ENCODE data around the gene TMEM106A.
"Not testable (repeated sequence)": the region's sequence is repeated elsewhere in the genome, so short reads cannot be mapped to it uniquely, and the experiment has no call there.

The TMEM106A gene, protein sequence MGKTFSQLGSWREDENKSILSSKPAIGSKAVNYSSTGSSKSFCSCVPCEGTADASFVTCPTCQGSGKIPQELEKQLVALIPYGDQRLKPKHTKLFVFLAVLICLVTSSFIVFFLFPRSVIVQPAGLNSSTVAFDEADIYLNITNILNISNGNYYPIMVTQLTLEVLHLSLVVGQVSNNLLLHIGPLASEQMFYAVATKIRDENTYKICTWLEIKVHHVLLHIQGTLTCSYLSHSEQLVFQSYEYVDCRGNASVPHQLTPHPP

DNA sequence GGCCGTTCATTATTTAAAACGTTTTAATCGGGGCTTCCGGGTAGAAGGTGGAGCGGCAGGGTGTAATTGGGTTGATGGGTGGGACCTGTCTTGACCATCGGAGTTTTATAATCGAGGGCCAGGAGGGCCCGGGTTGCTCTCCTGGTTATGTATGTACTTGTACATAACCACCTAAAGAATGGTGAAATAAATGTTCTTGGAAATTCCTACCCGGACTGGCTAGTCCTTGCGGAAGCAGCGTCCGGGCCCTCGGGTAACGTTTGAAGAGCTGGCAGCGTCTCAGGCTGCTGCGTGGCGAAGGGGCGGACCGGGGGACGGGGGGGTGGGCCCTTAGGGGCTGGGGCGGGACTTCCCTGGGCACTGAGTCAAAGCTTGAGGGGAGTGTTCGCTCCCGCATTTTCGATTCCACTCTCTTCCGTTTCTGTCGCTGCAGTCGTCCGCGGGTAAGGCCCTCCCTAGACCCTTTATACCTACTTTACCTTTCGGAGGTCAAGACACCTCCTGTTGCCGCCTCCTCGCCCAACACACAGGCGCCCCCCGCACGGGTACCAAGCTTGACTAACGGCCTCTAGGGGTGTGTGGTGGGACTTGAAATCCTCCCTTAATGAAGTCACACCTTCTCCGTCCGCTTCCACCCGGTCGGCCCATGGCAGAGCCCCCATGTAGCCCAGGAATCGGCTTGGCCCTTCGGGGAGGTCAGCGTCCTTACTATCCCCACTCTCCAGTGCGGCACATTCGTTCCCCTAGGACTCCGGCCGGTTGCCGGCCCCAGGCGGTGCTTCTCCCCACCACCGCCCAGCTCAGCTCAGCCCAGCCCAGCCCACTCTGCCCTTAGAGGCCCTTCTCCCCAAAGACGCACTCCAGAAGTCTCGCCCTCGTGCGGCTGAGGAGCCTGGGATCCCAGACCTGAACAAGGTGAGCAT lies at the start of gene TMEM106A:
TMEM106A (plus strand) TSS at position 396 of the 923 bp plus-strand sequence. CDS start 1,167 bp downstream, outside the sequence.
- Histone ChIP-seq H3K4me3 (ENCODE audit: low read length) (peak within 1 kb of the TSS; percentile 51), H3K36me3 (ENCODE audit: control insufficient read depth, insufficient read depth, low read length) (peaks cover 20% of the 10 kb centered on the region), H3K4me1 (ENCODE audit: control insufficient read depth, insufficient read depth, low read length) (peaks cover 23% of the 10 kb centered on the region), H3K9ac (ENCODE audit: low read length) (peak within 1 kb of the TSS; percentile 84), H3K9me3 (ENCODE audit: control insufficient read depth, low read length) (no peaks in the 10 kb centered on the region), H3K27me3 (ENCODE audit: control insufficient read depth, insufficient read depth, low read length) (no peaks in the 10 kb centered on the region)

DNA sequence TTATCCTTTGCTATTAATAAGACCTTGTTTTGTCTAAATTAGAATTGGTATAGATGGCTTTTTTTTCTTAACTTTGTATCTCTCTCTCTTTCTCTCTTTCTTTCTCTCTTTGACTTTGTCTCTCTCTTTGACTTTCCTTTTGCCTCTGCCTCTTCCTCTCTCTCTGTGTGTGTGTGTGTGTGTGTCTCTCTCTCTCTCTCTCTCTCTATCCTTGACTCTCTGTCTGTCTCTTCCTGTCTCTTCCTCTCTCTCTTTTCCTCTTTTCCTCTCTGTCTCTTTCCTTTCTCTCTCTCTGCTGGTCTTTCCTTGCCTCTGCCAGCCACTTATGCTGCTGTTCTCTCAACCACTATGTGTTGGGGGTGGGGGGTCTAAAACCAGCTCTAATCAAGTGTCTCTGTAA lies 45.7 kb upstream of the TMEM106A start:
- not testable (repeated sequence) for H3K27me3 ChIP-seq (ENCODE audit: control insufficient read depth, insufficient read depth, low read length)
- peaks cover 20% of the 10 kb centered on the region for H3K4me1 ChIP-seq (ENCODE audit: control insufficient read depth, insufficient read depth, low read length)

DNA sequence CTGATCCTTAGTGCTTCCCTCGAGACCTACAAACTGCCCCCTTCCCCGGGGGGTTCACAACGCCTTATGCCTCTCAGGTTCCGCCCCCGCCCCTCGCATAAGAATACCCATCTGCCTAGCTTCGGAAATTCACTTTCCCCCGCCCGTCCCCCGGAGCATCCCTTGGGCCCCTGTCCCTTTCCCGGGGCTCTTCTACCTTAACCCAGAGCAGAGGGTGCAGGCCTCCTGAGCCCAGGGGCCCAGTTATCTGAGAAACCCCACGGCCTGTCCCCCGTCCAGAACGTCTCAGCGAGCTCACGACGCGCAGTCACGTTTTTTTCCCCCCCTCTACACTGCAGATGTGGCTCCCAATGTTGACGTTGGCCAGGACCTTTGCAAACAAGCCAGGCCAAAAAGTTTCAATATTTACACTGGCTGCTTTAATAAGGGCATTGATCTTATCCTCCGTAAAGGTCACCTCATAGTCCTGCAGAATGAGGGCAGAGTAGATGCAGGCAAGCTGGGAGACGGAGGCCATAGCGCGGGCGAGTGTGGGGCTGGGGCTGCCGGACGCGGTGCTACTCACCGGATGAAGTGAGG lies 42.0 kb upstream of the TMEM106A start:
- Histone ChIP-seq H3K27me3 (ENCODE audit: control insufficient read depth, insufficient read depth, low read length) (no peaks in the 10 kb centered on the region), H3K36me3 (ENCODE audit: control insufficient read depth, insufficient read depth, low read length) (no peaks in the 10 kb centered on the region), H3K9me3 (ENCODE audit: control insufficient read depth, low read length) (no peaks in the 10 kb centered on the region), H3K9ac (ENCODE audit: low read length) (peak overlapping the region; percentile 99), H3K4me3 (ENCODE audit: low read length) (peak overlapping the region; percentile 95), H3K4me1 (ENCODE audit: control insufficient read depth, insufficient read depth, low read length) (peaks cover 20% of the 10 kb centered on the region)

More for the DNA sequence above, 45.7 kb upstream of the TMEM106A start:
- H3K9me3 ChIP-seq (ENCODE audit: control insufficient read depth, low read length); H3K9ac ChIP-seq (ENCODE audit: low read length); H3K4me3 ChIP-seq (ENCODE audit: low read length); H3K36me3 ChIP-seq (ENCODE audit: control insufficient read depth, insufficient read depth, low read length): not testable (repeated sequence)

DNA sequence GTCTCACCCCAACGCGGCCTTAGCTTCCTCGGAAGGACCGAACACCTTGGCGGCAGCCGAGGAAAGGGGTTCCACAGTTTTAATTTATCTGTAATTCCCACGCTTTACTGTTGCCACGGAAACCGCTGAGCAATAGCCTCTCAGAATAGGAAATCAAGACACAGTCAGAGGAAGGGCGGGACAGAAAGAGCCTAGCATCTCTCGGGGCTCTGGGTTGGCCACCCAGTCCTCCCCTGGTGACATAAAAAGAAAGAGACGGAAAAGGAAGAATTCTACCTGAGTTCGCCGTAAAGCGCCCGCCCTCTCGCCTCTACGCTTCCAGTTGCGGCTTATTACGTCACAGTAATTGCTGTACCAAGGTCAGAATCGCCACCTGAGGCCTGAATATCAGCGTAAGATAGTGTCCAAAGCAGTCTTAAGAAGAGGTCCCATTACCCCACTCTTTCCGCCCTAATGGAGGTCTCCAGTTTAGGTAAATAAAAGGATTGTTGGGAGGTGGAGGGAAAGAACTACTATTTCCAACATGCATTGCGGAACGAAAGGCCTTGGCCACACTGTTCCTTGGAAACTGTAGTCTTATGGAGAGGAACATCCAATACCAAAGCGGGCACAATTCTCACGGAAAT lies 41.4 kb upstream of the TMEM106A start:
- Histone ChIP-seq H3K36me3 (ENCODE audit: control insufficient read depth, insufficient read depth, low read length) (no peaks in the 10 kb centered on the region), H3K9ac (ENCODE audit: low read length) (peak overlapping the region; percentile 99), H3K4me3 (ENCODE audit: low read length) (peak overlapping the region; percentile 95), H3K27me3 (ENCODE audit: control insufficient read depth, insufficient read depth, low read length) (no peaks in the 10 kb centered on the region), H3K4me1 (ENCODE audit: control insufficient read depth, insufficient read depth, low read length) (peaks cover 24% of the 10 kb centered on the region), H3K9me3 (ENCODE audit: control insufficient read depth, low read length) (no peaks in the 10 kb centered on the region)

DNA sequence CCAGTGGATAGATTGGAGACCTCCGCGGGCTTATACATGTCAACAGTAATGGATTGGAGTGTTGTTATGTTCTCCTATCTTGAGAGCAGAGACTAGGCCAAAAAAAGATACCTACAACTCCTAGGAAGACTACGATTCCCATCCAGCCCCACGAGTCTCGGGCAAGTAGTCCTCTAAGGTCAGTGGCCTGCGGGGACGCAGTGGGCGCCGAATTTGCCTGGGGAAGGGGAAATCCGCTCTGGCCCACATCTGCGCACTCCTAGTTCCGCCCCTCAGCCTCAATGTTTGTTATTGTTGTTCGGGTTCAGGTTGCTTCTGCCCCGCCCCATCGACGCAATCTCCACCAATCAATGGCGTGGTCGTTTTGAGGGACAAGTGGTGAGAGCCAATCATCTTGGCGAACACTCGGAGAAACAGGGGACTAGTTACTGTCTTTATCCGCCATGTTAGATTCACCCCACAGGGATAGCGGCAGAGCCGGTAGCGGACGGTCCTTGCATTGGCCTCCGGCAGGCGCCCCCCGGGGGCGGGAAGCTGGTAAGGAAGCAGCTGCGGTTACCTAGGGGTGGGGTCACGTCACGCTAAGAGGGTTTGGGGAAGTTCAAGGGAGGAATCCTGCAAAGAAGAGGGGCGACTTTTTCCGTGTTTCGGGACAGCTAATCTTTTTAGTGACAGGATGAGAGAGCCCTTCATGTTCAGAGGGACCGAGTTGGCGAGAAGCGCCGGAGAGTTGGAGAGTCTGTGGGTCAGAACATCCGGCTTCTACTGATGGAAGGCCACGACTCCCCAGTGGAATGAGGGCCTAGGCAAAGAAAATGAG lies 40.7 kb upstream of the TMEM106A start, which contains the start of gene NBR1:
NBR1 (plus strand) TSS at position 449 of the 820 bp plus-strand sequence. CDS start 4,586 bp downstream, outside the sequence.
- H3K27me3 ChIP-seq (ENCODE audit: control insufficient read depth, insufficient read depth, low read length): no peaks in the 10 kb centered on the region
- H3K9me3 ChIP-seq (ENCODE audit: control insufficient read depth, low read length): no peaks in the 10 kb centered on the region
- peaks cover 31% of the 10 kb centered on the region for H3K4me1 ChIP-seq (ENCODE audit: control insufficient read depth, insufficient read depth, low read length)
- no peaks in the 10 kb centered on the region for H3K36me3 ChIP-seq (ENCODE audit: control insufficient read depth, insufficient read depth, low read length)
- peak within 1 kb of the TSS; percentile 99 for H3K9ac ChIP-seq (ENCODE audit: low read length)
- peak within 1 kb of the TSS; percentile 95 for H3K4me3 ChIP-seq (ENCODE audit: low read length)

DNA sequence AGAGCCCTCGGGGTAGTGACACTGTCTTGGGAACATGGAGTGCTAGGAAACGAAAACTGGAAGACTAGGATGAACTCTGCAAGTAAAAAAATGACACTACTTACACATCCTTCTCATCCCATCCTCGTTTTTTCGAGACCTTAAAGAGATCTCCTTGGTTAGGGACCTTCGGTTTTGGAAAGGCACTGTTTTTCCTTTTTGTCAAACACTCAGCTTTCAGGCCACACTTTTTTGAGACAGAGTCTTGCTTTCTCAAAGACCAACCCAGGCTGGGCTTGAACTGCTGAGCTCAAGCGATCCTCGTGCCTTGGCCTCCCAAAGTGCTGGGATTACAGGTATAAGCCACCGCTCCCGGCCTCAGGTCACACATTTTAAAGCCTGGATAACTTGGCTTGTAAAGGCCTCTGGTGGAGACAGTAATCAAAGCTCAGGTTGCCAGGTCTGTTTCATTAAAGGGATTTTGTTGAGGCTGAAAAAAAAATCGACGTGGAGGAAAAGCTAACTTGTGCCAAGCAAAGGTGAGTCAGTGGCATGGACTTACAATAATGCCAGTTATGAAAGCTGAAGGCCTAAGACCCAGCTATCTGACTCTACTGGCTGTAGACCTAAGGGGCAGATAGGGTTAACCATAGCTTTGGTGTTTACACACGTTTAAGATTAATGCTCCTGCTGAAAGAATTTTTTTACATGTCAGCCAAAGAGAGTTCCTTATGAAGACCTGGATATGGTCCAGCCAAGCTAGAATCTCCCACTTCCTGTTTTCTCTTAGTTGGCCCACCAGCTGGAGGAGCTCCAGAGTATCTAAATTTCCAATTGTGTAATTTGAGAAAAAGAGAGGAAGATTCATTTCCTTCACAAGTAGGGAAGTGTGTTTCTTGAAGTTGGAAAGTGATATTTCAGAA lies 39.8 kb upstream of the TMEM106A start:
- peaks cover 37% of the 10 kb centered on the region for H3K4me1 ChIP-seq (ENCODE audit: control insufficient read depth, insufficient read depth, low read length)
- no peaks in the 10 kb centered on the region for H3K27me3 ChIP-seq (ENCODE audit: control insufficient read depth, insufficient read depth, low read length)
- no peaks in the 10 kb centered on the region for H3K9me3 ChIP-seq (ENCODE audit: control insufficient read depth, low read length)
- peak overlapping the region; percentile 99 for H3K9ac ChIP-seq (ENCODE audit: low read length)
- peak overlapping the region; percentile 95 for H3K4me3 ChIP-seq (ENCODE audit: low read length)
- H3K36me3 ChIP-seq (ENCODE audit: control insufficient read depth, insufficient read depth, low read length): no peaks in the 10 kb centered on the region

DNA sequence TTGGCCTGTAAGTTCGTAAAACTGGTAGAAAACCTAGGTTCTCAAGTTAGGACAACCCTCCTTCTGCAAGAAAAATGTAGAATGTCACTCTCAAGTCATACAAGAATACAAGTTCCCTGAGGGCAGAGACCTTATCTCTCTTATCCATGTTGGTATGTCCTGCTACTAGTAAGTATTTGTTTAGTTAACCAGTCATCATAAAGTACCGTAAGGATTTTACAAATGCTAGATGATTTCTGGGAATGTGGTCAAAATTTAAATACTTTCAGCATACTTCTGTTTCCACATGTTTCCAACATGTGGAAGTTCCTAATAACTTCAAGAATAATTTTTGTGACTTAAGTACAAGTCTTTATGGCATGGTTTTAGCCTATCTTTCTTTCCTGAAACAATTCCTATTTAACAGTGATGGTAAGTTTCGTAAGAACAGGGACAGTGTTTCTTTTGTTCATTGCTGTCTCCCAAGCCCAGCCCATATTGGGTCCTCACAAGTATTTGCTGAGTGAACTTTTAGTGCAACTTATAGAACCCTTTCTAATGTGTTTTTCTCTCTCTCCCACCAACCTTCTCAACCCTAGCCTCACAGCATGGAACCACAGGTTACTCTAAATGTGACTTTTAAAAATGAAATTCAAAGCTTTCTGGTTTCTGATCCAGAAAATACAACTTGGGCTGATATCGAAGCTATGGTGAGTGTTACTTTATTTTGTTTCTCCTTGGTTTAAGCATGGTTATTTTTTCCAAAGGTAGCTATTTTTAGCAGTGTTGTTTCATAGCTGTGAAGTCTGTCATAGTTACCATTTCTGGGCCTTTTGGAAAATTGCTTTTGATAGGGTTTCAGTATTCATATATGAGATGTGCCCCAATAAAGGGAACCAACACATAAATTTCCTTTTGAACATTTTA lies 36.2 kb upstream of the TMEM106A start:
- H3K9ac ChIP-seq (ENCODE audit: low read length): peak overlapping the region; percentile 48
- H3K4me3 ChIP-seq (ENCODE audit: low read length): no peak overlapping the region
- no peaks in the 10 kb centered on the region for H3K27me3 ChIP-seq (ENCODE audit: control insufficient read depth, insufficient read depth, low read length)
- no peaks in the 10 kb centered on the region for H3K36me3 ChIP-seq (ENCODE audit: control insufficient read depth, insufficient read depth, low read length)
- no peaks in the 10 kb centered on the region for H3K9me3 ChIP-seq (ENCODE audit: control insufficient read depth, low read length)
- peaks cover 28% of the 10 kb centered on the region for H3K4me1 ChIP-seq (ENCODE audit: control insufficient read depth, insufficient read depth, low read length)

DNA sequence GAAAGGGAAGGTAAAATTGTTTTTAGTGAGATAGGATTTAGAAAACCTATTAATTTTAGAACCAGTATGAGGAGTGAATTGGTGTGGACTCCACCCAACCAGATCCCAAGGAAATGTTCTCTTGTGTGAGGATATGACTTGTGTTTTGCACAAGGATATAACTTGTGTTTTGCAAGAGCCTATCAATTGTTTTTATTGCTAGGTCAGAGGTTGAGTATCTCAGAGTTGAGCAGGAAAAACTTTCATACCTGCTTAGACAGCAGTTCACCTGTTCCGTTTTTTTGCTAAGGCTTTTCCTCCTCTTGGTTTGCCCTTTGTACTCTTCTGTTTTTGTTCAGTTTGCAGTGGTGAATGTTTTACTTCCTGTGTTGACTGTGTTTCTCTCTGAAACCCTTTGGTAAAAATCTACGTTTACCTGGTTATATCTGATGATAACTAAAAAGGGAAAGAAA lies 35.5 kb upstream of the TMEM106A start:
- no peaks in the 10 kb centered on the region for H3K27me3 ChIP-seq (ENCODE audit: control insufficient read depth, insufficient read depth, low read length)
- H3K9me3 ChIP-seq (ENCODE audit: control insufficient read depth, low read length): no peaks in the 10 kb centered on the region
- H3K4me1 ChIP-seq (ENCODE audit: control insufficient read depth, insufficient read depth, low read length): peaks cover 28% of the 10 kb centered on the region
- H3K9ac ChIP-seq (ENCODE audit: low read length): peak overlapping the region; percentile 48
- H3K36me3 ChIP-seq (ENCODE audit: control insufficient read depth, insufficient read depth, low read length): no peaks in the 10 kb centered on the region
- no peak overlapping the region for H3K4me3 ChIP-seq (ENCODE audit: low read length)

DNA sequence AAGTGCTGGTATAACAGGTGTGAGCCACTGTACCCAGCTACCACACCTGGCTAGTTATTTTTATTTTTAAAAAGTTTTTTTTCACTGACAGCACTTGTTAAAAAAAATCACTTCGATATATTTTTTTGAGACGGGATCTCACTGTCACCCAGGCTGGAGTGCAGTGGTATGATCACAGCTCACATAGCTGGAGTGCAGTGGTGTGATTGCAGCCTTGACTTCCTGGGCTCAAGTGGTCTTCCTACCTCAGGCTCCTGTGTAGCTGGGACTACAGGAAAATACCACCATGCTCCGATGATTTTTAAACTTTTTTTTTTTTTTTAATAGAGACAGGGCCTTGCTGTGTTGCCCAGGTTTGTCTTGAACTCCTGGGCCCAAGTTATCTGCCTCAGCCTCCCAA lies 27.8 kb upstream of the TMEM106A start:
- no peak overlapping the region for H3K4me3 ChIP-seq (ENCODE audit: low read length)
- no peaks in the 10 kb centered on the region for H3K9me3 ChIP-seq (ENCODE audit: control insufficient read depth, low read length)
- no peaks in the 10 kb centered on the region for H3K4me1 ChIP-seq (ENCODE audit: control insufficient read depth, insufficient read depth, low read length)
- H3K36me3 ChIP-seq (ENCODE audit: control insufficient read depth, insufficient read depth, low read length): peaks cover 2% of the 10 kb centered on the region
- H3K27me3 ChIP-seq (ENCODE audit: control insufficient read depth, insufficient read depth, low read length): no peaks in the 10 kb centered on the region
- H3K9ac ChIP-seq (ENCODE audit: low read length): no peak overlapping the region

DNA sequence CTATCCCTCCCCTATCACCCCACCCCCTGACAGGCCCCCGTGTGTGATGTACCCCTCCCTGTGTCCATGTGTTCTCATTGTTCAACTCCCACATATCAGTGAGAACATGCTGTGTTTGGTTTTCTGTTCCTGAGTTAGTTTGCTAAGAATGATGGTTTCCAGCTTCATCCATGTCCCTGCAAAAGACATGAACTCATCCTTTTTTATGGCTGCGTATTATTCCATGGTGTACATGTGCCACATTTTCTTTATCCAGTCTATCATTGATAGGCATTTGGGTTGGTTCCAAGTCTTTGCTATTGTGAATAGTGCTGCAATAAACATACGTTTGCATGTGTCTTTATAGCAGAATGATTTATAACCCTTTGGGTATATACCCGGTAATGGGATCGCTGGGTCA lies 25.0 kb upstream of the TMEM106A start:
- H3K27me3 ChIP-seq (ENCODE audit: control insufficient read depth, insufficient read depth, low read length); H3K36me3 ChIP-seq (ENCODE audit: control insufficient read depth, insufficient read depth, low read length); H3K4me3 ChIP-seq (ENCODE audit: low read length); H3K4me1 ChIP-seq (ENCODE audit: control insufficient read depth, insufficient read depth, low read length); H3K9me3 ChIP-seq (ENCODE audit: control insufficient read depth, low read length); H3K9ac ChIP-seq (ENCODE audit: low read length): not testable (repeated sequence)

All from mucosa of stomach (tissue), 1 donor.